Mesodermal cell (in vitro differentiated cells): Measurements from ENCODE around the gene RNF187.
"Not testable (repeated sequence)": the region's sequence is repeated elsewhere in the genome, so short reads cannot be mapped to it uniquely, and the experiment has no call there.

Source experiments
- H3K27ac ChIP-seq: 2 replicates; pipeline ENCODE4 v1.7.0; 2013; ENCODE audit warnings: mild to moderate bottlenecking, low read depth, low read length, moderate library complexity; ENCODE audit not compliant: severe bottlenecking
- H3K36me3 ChIP-seq: 2 replicates; pipeline ENCODE4 v1.7.1; 2013; ENCODE audit warnings: mild to moderate bottlenecking, low read length, moderate library complexity; ENCODE audit not compliant: control insufficient read depth, insufficient read depth
- H3K4me1 ChIP-seq: one replicate; pipeline ENCODE4 v1.7.1; 2013; ENCODE audit warnings: mild to moderate bottlenecking, low read length; ENCODE audit not compliant: insufficient read depth, control insufficient read depth, poor library complexity, severe bottlenecking
- H3K4me3 ChIP-seq: 2 replicates; pipeline ENCODE4 v1.7.0; 2013; ENCODE audit warnings: low read length, control low read depth, mild to moderate bottlenecking; ENCODE audit not compliant: insufficient read depth, poor library complexity, severe bottlenecking; ENCODE audit errors: extremely low read depth
- H3K9me3 ChIP-seq: 2 replicates; pipeline ENCODE4 v1.7.1; 2013; ENCODE audit warnings: mild to moderate bottlenecking, low read length, moderate library complexity; ENCODE audit not compliant: control insufficient read depth
- WGBS, 2 experiments: methylation state at CpG; one replicate each; pipeline ENCODE4 v1.1.5; 2013; ENCODE audit warnings: missing lambda C conversion rate in 2 of 2; ENCODE audit not compliant: insufficient coverage in 2 of 2; 5-methylcytosine and 5-hydroxymethylcytosine counted together

The RNF187 gene

DNA sequence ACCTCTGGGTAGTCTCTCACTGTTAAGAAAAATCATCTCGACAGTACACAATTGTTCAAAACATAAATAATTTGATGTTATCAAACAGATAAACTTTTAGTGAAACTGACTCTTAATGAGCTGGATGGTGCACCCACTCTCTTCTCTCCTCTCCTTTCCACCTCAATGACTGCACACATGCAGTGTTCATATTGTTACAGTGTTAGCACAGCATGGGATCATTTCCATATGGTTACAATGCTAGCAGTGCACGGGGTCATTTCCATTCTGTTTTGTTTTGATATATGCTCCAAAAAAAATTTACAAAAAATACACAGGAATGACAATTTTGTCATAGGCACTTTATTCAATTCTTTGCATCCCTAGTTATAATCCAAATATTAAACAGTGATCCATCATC lies 26.4 kb upstream of the RNF187 start:
- 83% methylated on average over 1 of the region's 2 CpGs; no CpG with 5 or more reads in 1 of the 2 experiments for WGBS, 2 experiments
- Histone ChIP-seq H3K4me3 (no peak overlapping the region), H3K36me3 (no peaks in the 10 kb centered on the region), H3K9me3 (no peaks in the 10 kb centered on the region), H3K4me1 (no peaks in the 10 kb centered on the region), H3K27ac (no peak overlapping the region)

DNA sequence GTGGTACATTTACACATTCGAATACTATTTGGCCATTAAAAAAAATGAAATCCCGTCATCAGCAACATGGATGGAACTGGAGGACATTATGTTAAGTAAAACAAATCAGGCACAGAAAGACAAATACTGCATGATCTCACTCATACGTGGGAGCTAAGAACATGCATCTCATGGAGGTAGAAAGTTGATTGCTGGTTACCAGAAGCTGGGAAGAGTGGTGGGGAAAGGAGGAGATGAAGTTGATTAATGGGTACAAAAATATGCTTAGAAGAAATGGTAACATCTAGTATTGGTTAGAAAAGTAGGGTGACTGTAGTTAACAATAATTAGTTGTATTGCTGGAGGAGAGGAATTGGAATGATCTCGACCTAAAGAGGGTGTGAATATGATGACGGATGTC lies 24.6 kb upstream of the RNF187 start:
- no peaks in the 10 kb centered on the region for H3K9me3 ChIP-seq
- H3K4me3 ChIP-seq = no peak overlapping the region
- H3K4me1 ChIP-seq = no peaks in the 10 kb centered on the region
- 87 to 100% methylated on average over 1 to 2 of the region's 5 CpGs for WGBS, 2 experiments
- H3K27ac ChIP-seq = no peak overlapping the region
- no peaks in the 10 kb centered on the region for H3K36me3 ChIP-seq

DNA sequence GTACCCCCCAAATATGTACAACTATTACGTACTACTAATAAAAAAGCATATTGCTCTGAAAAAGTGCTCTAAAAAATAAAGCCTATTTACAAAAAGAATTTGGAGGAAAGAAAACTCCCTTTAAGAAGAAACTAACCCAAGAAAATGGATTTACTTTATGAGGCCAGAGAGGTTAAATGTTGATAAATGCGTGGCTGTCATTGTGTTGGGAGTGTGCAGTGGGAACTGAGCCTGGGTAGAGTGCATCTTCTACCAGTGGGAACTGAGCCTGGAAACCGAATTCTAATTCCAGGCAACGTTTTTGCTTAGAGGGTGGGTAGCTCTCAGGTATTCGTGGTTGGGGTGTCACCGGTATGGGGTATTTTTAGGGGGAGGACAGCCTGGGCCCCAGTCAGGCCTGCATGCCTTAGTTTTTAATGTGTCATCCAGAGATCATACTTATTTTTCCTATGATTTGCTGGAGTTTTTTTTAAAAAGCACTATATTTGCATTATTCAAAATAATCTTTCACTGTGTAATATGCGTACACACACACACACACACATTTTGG lies 24.1 kb upstream of the RNF187 start:
- Histone ChIP-seq H3K27ac (no peak overlapping the region), H3K9me3 (no peaks in the 10 kb centered on the region), H3K4me1 (no peaks in the 10 kb centered on the region), H3K4me3 (no peak overlapping the region), H3K36me3 (no peaks in the 10 kb centered on the region)
- 64 to 68% methylated on average over 3 to 5 of the region's 7 CpGs for WGBS, 2 experiments

DNA sequence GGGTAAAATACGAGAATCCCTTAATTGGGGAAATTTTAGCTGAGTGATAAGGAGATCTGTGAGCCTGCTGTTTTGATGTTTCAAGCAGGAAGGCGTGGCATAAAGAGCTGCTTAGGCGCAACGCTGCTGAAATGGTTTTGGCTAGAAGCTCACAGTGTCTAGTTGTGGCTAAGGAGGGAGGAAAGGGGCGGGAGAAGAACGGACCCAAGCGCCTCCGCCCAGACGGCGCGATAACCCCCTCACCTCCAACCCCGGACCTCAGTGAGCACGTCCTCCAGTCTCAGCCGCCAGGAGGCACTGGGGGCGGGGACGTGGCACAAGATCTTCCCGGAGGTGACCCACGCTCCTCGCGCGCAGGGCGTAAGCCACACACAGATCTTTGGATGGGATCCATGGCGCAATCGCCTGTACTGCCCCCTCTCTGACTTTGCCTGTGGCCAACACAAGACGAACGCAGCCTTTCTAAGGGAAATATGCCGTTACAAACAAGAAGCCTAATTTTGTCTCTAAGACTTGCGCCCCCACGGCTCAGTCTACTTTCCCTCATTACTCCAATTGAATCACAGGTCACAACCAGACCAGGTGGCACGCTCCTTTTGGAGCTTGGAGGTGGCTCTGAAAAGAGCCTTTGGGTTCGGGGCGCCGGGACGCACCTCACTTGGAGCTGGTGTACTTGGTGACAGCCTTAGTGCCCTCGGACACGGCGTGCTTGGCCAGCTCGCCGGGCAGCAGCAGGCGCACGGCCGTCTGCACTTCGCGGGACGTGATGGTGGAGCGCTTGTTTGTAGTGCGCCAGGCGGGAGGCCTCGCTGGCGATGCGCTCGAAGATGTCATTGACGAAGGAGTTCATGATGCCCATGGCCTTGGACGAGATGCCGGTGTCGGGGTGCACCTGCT lies 23.4 kb upstream of the RNF187 start:
- 8% methylated on average over 24 to 37 of the region's 56 CpGs for WGBS, 2 experiments
- H3K27ac ChIP-seq = no peak overlapping the region
- H3K36me3 ChIP-seq = no peaks in the 10 kb centered on the region
- H3K9me3 ChIP-seq = no peaks in the 10 kb centered on the region
- peak overlapping the region; percentile 37 for H3K4me3 ChIP-seq
- H3K4me1 ChIP-seq = no peaks in the 10 kb centered on the region

DNA sequence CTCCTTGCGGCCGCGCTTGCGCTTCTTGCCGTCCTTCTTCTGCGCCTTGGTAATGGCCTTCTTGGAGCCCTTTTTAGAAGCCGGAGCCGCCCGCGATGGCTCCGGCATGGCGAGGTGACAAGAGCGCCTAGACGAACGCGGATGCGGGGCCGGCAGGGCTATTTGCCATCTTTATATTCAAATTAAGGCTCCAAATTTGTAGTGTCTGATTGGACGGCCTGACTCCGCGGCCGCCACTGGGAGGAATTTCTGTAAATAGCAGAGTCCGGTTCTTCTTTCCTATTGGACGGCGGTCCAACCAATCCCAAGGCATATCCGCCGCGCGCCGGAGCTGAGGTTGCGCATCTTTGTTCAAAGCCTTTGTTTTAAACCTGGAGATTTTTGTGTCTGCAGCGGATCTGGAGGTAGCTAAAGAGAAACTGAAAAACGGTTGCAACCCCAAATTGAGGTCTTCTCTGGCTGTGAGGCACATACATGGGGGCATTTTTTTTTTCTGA lies 22.6 kb upstream of the RNF187 start:
- 10 to 19% methylated on average over 18 to 27 of the region's 33 CpGs for WGBS, 2 experiments
- Histone ChIP-seq H3K27ac (peak overlapping the region; percentile 62), H3K9me3 (no peaks in the 10 kb centered on the region), H3K36me3 (no peaks in the 10 kb centered on the region), H3K4me3 (peak overlapping the region; percentile 37), H3K4me1 (no peaks in the 10 kb centered on the region)

DNA sequence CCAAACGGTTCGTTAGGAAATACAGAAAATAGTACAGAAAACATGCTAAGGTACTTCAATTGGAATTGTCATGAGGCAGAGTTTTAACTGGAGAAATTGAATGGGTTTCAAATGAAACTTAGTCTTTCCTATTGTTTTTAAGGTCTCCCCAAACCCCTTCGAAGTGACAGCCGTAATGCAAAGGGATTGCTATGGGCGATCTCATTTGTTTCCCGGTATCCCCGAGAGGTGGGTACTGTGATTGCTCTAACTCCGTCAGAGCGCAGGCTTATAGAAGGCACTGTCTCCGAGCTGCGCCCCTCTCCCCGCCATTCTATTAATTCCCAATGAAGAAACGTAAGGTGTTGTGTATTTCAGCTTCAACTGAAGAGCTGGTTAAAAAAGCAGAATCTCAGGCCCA lies 22.0 kb upstream of the RNF187 start:
- no peaks in the 10 kb centered on the region for H3K4me1 ChIP-seq
- no peaks in the 10 kb centered on the region for H3K36me3 ChIP-seq
- peak overlapping the region; percentile 37 for H3K4me3 ChIP-seq
- 27 to 47% methylated on average over 3 to 11 of the region's 13 CpGs for WGBS, 2 experiments
- no peaks in the 10 kb centered on the region for H3K9me3 ChIP-seq
- H3K27ac ChIP-seq = peak overlapping the region; percentile 62

DNA sequence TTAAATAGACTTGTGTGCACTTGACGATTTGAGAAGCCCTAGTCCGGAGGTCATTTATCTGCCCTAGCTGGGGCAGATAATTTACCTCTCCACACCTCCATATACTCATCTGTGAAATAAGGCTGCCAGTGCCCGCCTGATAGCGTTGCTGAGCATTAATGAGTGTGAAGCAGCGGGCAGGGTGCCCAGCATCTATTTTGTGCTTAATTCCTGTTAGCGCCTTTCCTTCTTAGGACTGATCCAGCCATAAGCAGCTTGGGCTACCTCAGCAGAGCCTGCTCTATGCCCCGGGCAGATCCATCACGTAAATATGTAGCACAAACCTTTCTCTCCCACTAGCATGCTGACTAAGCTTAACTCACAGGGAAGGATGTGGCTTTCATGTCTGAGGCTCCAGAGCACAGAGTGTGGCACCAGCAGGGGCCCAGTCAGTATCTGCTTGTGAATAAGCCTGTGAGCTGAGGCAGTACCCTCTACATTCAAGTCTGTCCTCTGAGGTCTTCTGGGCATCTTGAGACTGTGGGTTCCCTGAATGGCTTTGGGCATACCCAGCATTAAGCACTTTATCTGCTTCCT lies 21.5 kb upstream of the RNF187 start:
- H3K4me3 ChIP-seq = no peak overlapping the region
- H3K4me1 ChIP-seq = no peaks in the 10 kb centered on the region
- H3K36me3 ChIP-seq = no peaks in the 10 kb centered on the region
- H3K27ac ChIP-seq = no peak overlapping the region
- no peaks in the 10 kb centered on the region for H3K9me3 ChIP-seq
- WGBS, 2 experiments = 93 to 94% methylated on average over 4 to 6 of the region's 8 CpGs

DNA sequence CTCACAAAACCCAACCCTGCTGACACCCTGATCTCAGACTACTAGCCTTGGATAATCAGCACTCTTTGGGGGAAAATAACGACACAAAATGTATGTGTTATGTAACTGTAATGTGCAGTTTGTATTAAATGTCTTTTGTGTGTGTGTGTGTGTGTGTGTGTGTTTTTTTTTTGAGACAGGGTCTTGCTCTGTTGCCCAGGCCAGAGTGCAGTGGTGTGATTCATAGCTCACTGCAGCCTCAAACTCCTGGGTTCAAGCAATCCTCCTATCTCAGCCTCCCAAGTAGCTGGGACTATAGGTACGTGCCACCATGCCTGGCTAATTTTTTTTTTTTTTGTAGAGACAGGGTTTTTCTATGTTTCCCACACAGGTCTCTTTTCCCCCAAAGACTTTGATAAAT lies 19.0 kb upstream of the RNF187 start:
- not testable (repeated sequence) for H3K4me1 ChIP-seq, H3K27ac ChIP-seq, H3K4me3 ChIP-seq, H3K36me3 ChIP-seq, H3K9me3 ChIP-seq
- 93% methylated on average over 2 of the region's 2 CpGs; no CpG with 5 or more reads in 1 of the 2 experiments for WGBS, 2 experiments

DNA sequence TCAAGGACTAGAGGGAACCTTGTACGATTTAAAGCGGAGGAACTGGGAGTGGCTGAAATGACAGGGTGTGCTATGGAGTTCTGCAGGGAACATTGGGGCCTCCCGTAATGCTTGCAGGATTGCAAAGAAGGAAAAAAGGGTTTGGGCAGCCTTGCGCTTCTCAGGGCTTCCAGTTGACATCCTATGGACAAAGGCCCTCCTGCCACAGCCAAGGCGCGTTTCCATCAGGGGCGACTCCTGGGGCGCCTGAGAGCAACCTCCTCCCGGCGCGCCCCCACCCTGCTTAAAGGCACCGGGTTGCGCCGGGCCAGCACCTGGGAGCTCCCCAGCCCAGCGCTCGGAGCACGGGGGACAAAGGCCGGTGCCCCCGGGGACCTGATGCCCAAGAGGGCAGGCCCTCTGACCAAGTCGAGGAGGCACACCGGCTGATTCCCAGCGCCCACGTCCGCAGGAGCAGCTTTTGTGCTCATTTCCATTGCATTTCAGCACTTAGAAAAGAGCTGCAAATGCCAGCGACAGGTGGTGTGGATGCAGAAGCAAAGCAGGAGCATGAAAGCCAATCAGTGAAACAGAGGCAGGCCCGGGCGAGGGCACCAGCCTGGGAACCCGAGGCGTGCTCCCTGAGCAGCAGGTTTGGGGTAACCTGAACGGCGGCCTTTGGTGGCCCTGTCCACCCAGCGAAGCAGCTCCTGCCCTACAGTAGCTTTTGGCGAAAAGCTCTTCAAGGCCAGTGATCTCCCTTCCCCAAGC lies 17.6 kb upstream of the RNF187 start:
- H3K4me3 ChIP-seq = no peak overlapping the region
- WGBS, 2 experiments = 85 to 89% methylated on average over 30 to 33 of the region's 33 CpGs
- H3K9me3 ChIP-seq = no peaks in the 10 kb centered on the region
- H3K4me1 ChIP-seq = no peaks in the 10 kb centered on the region
- no peak overlapping the region for H3K27ac ChIP-seq
- H3K36me3 ChIP-seq = no peaks in the 10 kb centered on the region

DNA sequence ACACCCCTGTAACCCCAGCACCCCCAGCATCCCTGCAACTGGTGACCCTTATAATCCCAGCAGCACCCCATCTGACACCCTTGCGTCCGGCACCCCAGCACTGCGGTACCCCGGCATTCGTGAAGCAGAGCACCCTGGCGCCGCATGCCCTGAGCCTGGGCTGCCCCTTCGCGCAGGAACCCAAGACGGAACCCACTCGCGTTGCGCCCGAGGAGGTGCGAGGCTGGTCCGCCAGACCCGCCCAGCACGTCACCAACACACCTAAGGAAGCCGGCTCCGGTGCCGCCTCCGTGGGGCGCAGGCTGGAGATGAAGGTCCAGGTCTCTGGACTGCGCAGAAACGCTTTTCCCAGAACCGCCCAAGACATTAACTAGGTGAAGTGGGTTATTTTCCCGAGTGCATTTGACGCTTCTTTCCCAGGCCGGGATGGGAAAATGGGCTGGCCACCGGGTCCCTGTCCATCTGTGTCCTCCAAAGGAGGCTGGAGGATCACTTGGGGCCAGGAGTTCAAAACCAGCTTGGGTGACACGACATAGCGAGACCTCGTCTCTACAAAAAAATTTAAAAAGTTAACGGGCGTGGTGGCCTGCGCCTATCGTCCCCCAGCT lies 15.9 kb upstream of the RNF187 start:
- 93 to 96% methylated on average over 34 to 36 of the region's 37 CpGs for WGBS, 2 experiments
- no peak overlapping the region for H3K4me3 ChIP-seq
- no peaks in the 10 kb centered on the region for H3K9me3 ChIP-seq
- no peaks in the 10 kb centered on the region for H3K36me3 ChIP-seq
- no peak overlapping the region for H3K27ac ChIP-seq
- no peaks in the 10 kb centered on the region for H3K4me1 ChIP-seq
